Right atrium auricular region (tissue), 2 donors: ENCODE data around the gene EYA2. TPM values are rescaled to one million over a fixed set of nuclear protein-coding genes. Genes with fewer than 3 reads are reported as not detected.

Experiments used
- DNase-seq: peaks from one replicate; pipeline ENCODE4 v3.0.0-alpha.2; 2019; ENCODE audit warnings: low spot score
- H3K27ac ChIP-seq, 2 donors: fragments of 200-600 bp; sonication (generic); 1 replicate in 1 of 2; 2 replicates in 1 of 2; pipeline ENCODE4 v1.5.1; 2016 to 2019
- H3K27me3 ChIP-seq, 2 donors: fragments of 200-600 bp; sonication (generic); one replicate each; pipeline versions ENCODE4 v1.5.1 to v1.6.0; 2017 to 2019
- H3K36me3 ChIP-seq: fragments of 200-600 bp; sonication (generic); one replicate; pipeline ENCODE4 v1.5.1; 2016
- H3K4me1 ChIP-seq, 2 donors: fragments of 200-600 bp; sonication (generic); one replicate each; pipeline versions ENCODE4 v1.5.1 to v1.6.0; 2017 to 2019
- H3K4me3 ChIP-seq, 2 donors: fragments of 200-600 bp; sonication (generic); 1 replicate in 1 of 2; 2 replicates in 1 of 2; pipeline ENCODE4 v1.5.1; 2017 to 2019; ENCODE audit warnings: mild to moderate bottlenecking in 1 of 2, moderate library complexity in 1 of 2
- H3K9me3 ChIP-seq, 2 donors: fragments of 200-600 bp; sonication (generic); one replicate each; pipeline ENCODE4 v1.5.1; 2019
- CTCF ChIP-seq, 2 donors: fragments of 200-600 bp; sonication (generic); IDR thresholded peaks; one replicate each; pipeline ENCODE4 v1.5.1; 2019; ENCODE audit warnings: antibody characterized with exemption in 2 of 2
- total RNA-seq, 2 donors: library from RNA; depleted of rRNA; stranded (reverse); fragments of >200 nt; gene quantifications; one replicate each; pipeline ENCODE4 v1.1.0, GENCODE V29; 2016

Gene EYA2
- total RNA-seq, 2 donors from 2014 or later = 0.30 to 2.6 TPM

GRCh38 chr20:46977204-46977603, 82.6 kb downstream of the EYA2 start:
- H3K27me3 ChIP-seq = no peaks in the 10 kb centered on the region
- no peak for TF ChIP-seq CTCF (IDR thresholded peaks at IDR 0.05)

GRCh38 chr20:46977909-46978588, 83.4 kb downstream of the EYA2 start:
- H3K27me3 ChIP-seq = no peaks in the 10 kb centered on the region
- H3K4me3 ChIP-seq = no peak overlapping the region
- no peaks in the 10 kb centered on the region for H3K36me3 ChIP-seq
- H3K9me3 ChIP-seq = peaks cover 0 to 9% of the 10 kb centered on the region in 2 donors
- no peaks in the 10 kb centered on the region for H3K4me1 ChIP-seq
- TF ChIP-seq CTCF (IDR thresholded peaks at IDR 0.05) = no peak
- no peak for DNase-seq
- H3K27ac ChIP-seq = no peak overlapping the region

More at GRCh38 chr20:46977204-46977603, 82.6 kb downstream of the EYA2 start:
- Histone ChIP-seq H3K27ac (no peak overlapping the region), H3K9me3 (peaks cover 0 to under 1% of the 10 kb centered on the region in 2 donors), H3K4me1 (no peaks in the 10 kb centered on the region), H3K4me3 (no peak overlapping the region), H3K36me3 (no peaks in the 10 kb centered on the region)
- no peak for DNase-seq

GRCh38 chr20:46978951-46979491, 84.4 kb downstream of the EYA2 start:
- no peaks in the 10 kb centered on the region for H3K4me1 ChIP-seq
- no peak overlapping the region for H3K27ac ChIP-seq
- H3K4me3 ChIP-seq = no peak overlapping the region
- H3K27me3 ChIP-seq = no peaks in the 10 kb centered on the region
- no peak for DNase-seq
- no peaks in the 10 kb centered on the region for H3K36me3 ChIP-seq
- no peak for TF ChIP-seq CTCF (IDR thresholded peaks at IDR 0.05)
- H3K9me3 ChIP-seq = peaks cover 0 to 15% of the 10 kb centered on the region in 2 donors

GRCh38 chr20:46979603-46980241, 85.1 kb downstream of the EYA2 start:
- no peak for DNase-seq
- Histone ChIP-seq H3K27ac (no peak overlapping the region), H3K27me3 (no peaks in the 10 kb centered on the region), H3K4me1 (no peaks in the 10 kb centered on the region), H3K4me3 (no peak overlapping the region), H3K9me3 (peaks cover 0 to 15% of the 10 kb centered on the region in 2 donors), H3K36me3 (no peaks in the 10 kb centered on the region)
- no peak for TF ChIP-seq CTCF (IDR thresholded peaks at IDR 0.05)

DNA sequence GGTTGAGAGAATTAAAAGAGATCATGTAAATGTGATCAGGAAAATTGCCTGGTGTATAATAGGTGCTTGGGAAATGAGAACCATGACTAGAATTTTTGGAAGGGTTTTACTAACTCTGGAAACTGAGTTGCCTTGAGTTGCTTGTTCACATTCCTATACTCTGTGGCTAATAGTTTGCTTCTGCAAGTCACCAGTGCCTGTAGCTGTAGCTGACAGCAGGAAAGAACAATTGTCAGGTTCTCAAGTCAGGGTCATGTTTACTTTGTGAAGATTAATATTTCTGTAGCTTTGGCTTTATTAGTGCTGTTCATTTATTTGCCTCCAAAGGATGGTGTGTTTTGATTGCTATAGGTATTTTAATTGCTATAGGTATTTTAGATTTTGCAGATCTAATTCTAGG, 86.5 kb downstream of the EYA2 start:
- H3K4me1 ChIP-seq = no peaks in the 10 kb centered on the region
- H3K36me3 ChIP-seq = no peaks in the 10 kb centered on the region
- no peak overlapping the region for H3K27ac ChIP-seq
- peaks cover 0 to 15% of the 10 kb centered on the region in 2 donors for H3K9me3 ChIP-seq
- H3K27me3 ChIP-seq = no peaks in the 10 kb centered on the region
- no peak for DNase-seq
- no peak for TF ChIP-seq CTCF (IDR thresholded peaks at IDR 0.05)
- H3K4me3 ChIP-seq = no peak overlapping the region
